CD4-positive, alpha-beta memory T cell (primary cell): Measurements from ENCODE around the gene ATG4D. TPM values are rescaled to one million over a fixed set of nuclear protein-coding genes. Genes with fewer than 3 reads are reported as not detected.

Source experiments
- CTCF ChIA-PET: fragments of 350-600 bp; sonication (Branson Sonifier 250); formaldehyde crosslinking; loops from one replicate; lab custom pipeline; 2021; ENCODE audit warnings: inconsistent platforms; ENCODE audit not compliant: partially characterized antibody; lab: Charles Lee
- POLR2A ChIA-PET: fragments of 350-600 bp; sonication (Branson Sonifier 250); formaldehyde crosslinking; loops from one replicate; lab custom pipeline; 2021; ENCODE audit not compliant: partially characterized antibody; lab: Charles Lee
- DNase-seq, 5 donors: peaks; one replicate each; pipeline versions ENCODE4 v3.0.0 to v3.0.0-alpha.2; 2020 to 2022; ENCODE audit warnings: mixed read lengths in 1 of 5
- H3K27ac ChIP-seq: one replicate; pipeline ENCODE4 v1.7.0; 2013; ENCODE audit warnings: low read depth, low read length
- H3K27me3 ChIP-seq: 2 replicates; pipeline ENCODE4 v1.7.0; 2013; ENCODE audit warnings: mild to moderate bottlenecking, low read length, moderate library complexity; ENCODE audit not compliant: insufficient read depth
- H3K36me3 ChIP-seq: 2 replicates; pipeline ENCODE4 v1.7.0; 2013; ENCODE audit warnings: mild to moderate bottlenecking, low read length, moderate library complexity; ENCODE audit not compliant: insufficient read depth
- H3K4me1 ChIP-seq: 2 replicates; pipeline ENCODE4 v1.7.0; 2013; ENCODE audit warnings: mild to moderate bottlenecking, low read length, moderate library complexity; ENCODE audit not compliant: insufficient read depth
- H3K4me3 ChIP-seq, 2 donors: one replicate each; pipeline ENCODE4 v1.7.0; 2013; ENCODE audit warnings: low read length in 2 of 2, mild to moderate bottlenecking in 1 of 2
- H3K9me3 ChIP-seq, 2 donors: one replicate each; pipeline ENCODE4 v1.7.0; 2013; ENCODE audit warnings: low read length in 2 of 2, control low read depth in 1 of 2; ENCODE audit not compliant: control insufficient read depth in 1 of 2
- H3K27ac Mint-ChIP-seq, 7 donors: one replicate each; pipeline ENCODE4 v1.8.0; 2020 to 2021; ENCODE audit warnings: mixed read lengths in 7 of 7, mild to moderate bottlenecking in 6 of 7, inconsistent platforms in 3 of 7, moderate library complexity in 3 of 7
- H3K27me3 Mint-ChIP-seq, 2 donors: one replicate each; pipeline ENCODE4 v1.8.0; 2020 to 2021; ENCODE audit warnings: mixed read lengths in 2 of 2
- H3K36me3 Mint-ChIP-seq, 2 donors: one replicate each; pipeline ENCODE4 v1.8.0; 2020 to 2021; ENCODE audit warnings: mixed read lengths in 2 of 2, inconsistent platforms in 1 of 2, mild to moderate bottlenecking in 1 of 2
- H3K4me1 Mint-ChIP-seq, 4 donors: one replicate each; pipeline ENCODE4 v1.8.0; 2020 to 2021; ENCODE audit warnings: mixed read lengths in 4 of 4, mild to moderate bottlenecking in 1 of 4
- H3K4me3 Mint-ChIP-seq, 8 donors: one replicate each; pipeline ENCODE4 v1.8.0; 2020 to 2021; ENCODE audit warnings: mixed read lengths in 8 of 8, mild to moderate bottlenecking in 7 of 8, moderate library complexity in 6 of 8, inconsistent platforms in 3 of 8
- H3K9me3 Mint-ChIP-seq, 8 donors: one replicate each; pipeline ENCODE4 v1.8.0; 2020 to 2021; ENCODE audit warnings: mixed read lengths in 8 of 8, mild to moderate bottlenecking in 5 of 8, inconsistent platforms in 3 of 8, moderate library complexity in 1 of 8
- intact Hi-C: fragments of 100-400 bp; cut with micrococcal nuclease; formaldehyde crosslinking; loops from one replicate; pipeline ENCODE4 v1.15.1; 2023
- microRNA-seq: library from miRNA; unstranded; fragments of <30 nt; microRNA quantifications from one replicate; pipeline ENCODE4 v1.2.0, GENCODE V29; 2021; ENCODE audit warnings: borderline replicate concordance, borderline number of aligned reads, borderline microRNAs expressed, mixed read lengths
- polyA plus RNA-seq, 2 donors: library from polyadenylated mRNA; unstranded; fragments of 300-500 nt; fragmentation: Illumina TruSeq; gene quantifications; one replicate each; pipeline ENCODE4 v1.2.3, GENCODE V29; 2021
- total RNA-seq, 2 experiments: library from RNA; stranded (reverse); gene quantifications; one replicate each; pipeline ENCODE4 v1.2.3, GENCODE V29; 2021

Gene ATG4D
- total and polyA plus RNA-seq, 4 experiments from 2014 or later: 9.3 to 58.6 (median 36.8) TPM

GRCh38 chr19:10593820-10594637 is 50.3 kb downstream of the ATG4D start:
- Histone ChIP-seq H3K9me3 (no peaks in the 10 kb centered on the region), H3K36me3 (no peaks in the 10 kb centered on the region), H3K27me3 (no peaks in the 10 kb centered on the region), H3K4me3 (no peak overlapping the region), H3K27ac (no peak overlapping the region), H3K4me1 (peaks cover 20% of the 10 kb centered on the region)
- POLR2A ChIA-PET: interaction anchor here (1.5 kb wide), 1 partner anchor 11 kb away, joined by 5 read pairs; no protein-coding TSS in a partner anchor
- intact Hi-C loops: no loop called here
- no peaks in the 10 kb centered on the region for H3K9me3 Mint-ChIP-seq
- H3K27me3 Mint-ChIP-seq: no peaks in the 10 kb centered on the region
- H3K4me1 Mint-ChIP-seq: peaks cover 9 to 26% (median 16%) of the 10 kb centered on the region in 4 donors
- peak overlapping the region in 3 of 7 donors; percentile 1 to 74 (median 61) for H3K27ac Mint-ChIP-seq
- H3K36me3 Mint-ChIP-seq: no peaks in the 10 kb centered on the region
- CTCF ChIA-PET: interaction anchor here (1.1 to 2.1 kb wide), 2 partner anchors 13 to 51 kb away, joined by 5 to 13 read pairs; no protein-coding TSS in a partner anchor
- no peak overlapping the region for H3K4me3 Mint-ChIP-seq
- no peak for DNase-seq

- POLR2A ChIA-PET: interaction anchor here (0.6 kb wide), 1 partner anchor 42 kb away, joined by 3 read pairs; no protein-coding TSS in a partner anchor
- H3K4me3 Mint-ChIP-seq: peak overlapping the region in 3 of 8 donors; percentile 20 to 57 (median 52)
- intact Hi-C loops: loop anchor here (5.0 kb wide), 1 partner anchor 33 kb away; the partner anchor contains the start of genes CDKN2D and KRI1
Measured at GRCh38 chr19:10600149-10600548, 56.4 kb downstream of the ATG4D start.

GRCh38 chr19:10601999-10602329 is 58.3 kb downstream of the ATG4D start:
- H3K27me3 ChIP-seq: no peaks in the 10 kb centered on the region
- H3K36me3 Mint-ChIP-seq: peaks cover 0 to 10% of the 10 kb centered on the region in 2 donors
- no peaks in the 10 kb centered on the region for H3K9me3 ChIP-seq
- H3K27ac ChIP-seq: no peak overlapping the region
- peaks cover 31% of the 10 kb centered on the region for H3K4me1 ChIP-seq
- H3K36me3 ChIP-seq: no peaks in the 10 kb centered on the region
- DNase-seq: no peak
- no peaks in the 10 kb centered on the region for H3K27me3 Mint-ChIP-seq
- CTCF ChIA-PET: interaction anchor here (1.0 to 7.5 kb wide), 7 partner anchors 8 to 98 kb away, joined by 3 to 53 read pairs (median 4); no protein-coding TSS in a partner anchor
- peak overlapping the region; percentile 73 to 94 (median 82) for H3K27ac Mint-ChIP-seq
- H3K4me3 Mint-ChIP-seq: peak overlapping the region; percentile 70 to 81 (median 78)
- intact Hi-C loops: loop anchor here (5.0 kb wide), 1 partner anchor 35 kb away; the partner anchor contains the start of genes CDKN2D and KRI1
- H3K4me3 ChIP-seq: no peak overlapping the region
- peaks cover 16 to 35% (median 19%) of the 10 kb centered on the region in 4 donors for H3K4me1 Mint-ChIP-seq
- POLR2A ChIA-PET: interaction anchor here (0.6 to 4.6 kb wide), 17 partner anchors 10 to 268 kb away, joined by 3 to 65 read pairs (median 17); partner anchors contain the start of genes KRI1, QTRT1, SLC44A2 and TYK2
- H3K9me3 Mint-ChIP-seq: no peaks in the 10 kb centered on the region

More at GRCh38 chr19:10600149-10600548, 56.4 kb downstream of the ATG4D start:
- Mint-ChIP-seq H3K9me3 (no peaks in the 10 kb centered on the region), H3K27me3 (no peaks in the 10 kb centered on the region), H3K27ac (peak overlapping the region in 3 of 7 donors; percentile 57 to 80 (median 59)), H3K36me3 (peaks cover 0 to 10% of the 10 kb centered on the region in 2 donors), H3K4me1 (peaks cover 24 to 53% (median 34%) of the 10 kb centered on the region in 4 donors)
- Histone ChIP-seq H3K4me1 (peaks cover 42% of the 10 kb centered on the region), H3K27me3 (no peaks in the 10 kb centered on the region), H3K9me3 (no peaks in the 10 kb centered on the region), H3K4me3 (no peak overlapping the region), H3K27ac (no peak overlapping the region), H3K36me3 (no peaks in the 10 kb centered on the region)
- DNase-seq: no peak
- CTCF ChIA-PET: interaction anchor here (2.9 to 7.5 kb wide), 2 partner anchors 19 to 45 kb away, joined by 20 to 53 read pairs; no protein-coding TSS in a partner anchor

- CTCF ChIA-PET: interaction anchor here (0.7 to 7.5 kb wide), 9 partner anchors 8 to 97 kb away, joined by 3 to 53 read pairs (median 3); no protein-coding TSS in a partner anchor
- POLR2A ChIA-PET: interaction anchor here (0.8 to 4.6 kb wide), 26 partner anchors 10 to 269 kb away, joined by 3 to 65 read pairs (median 6); partner anchors contain the start of genes CDKN2D, KRI1, QTRT1 and SLC44A2
Measured at GRCh38 chr19:10602330-10603083, 58.8 kb downstream of the ATG4D start.

More at GRCh38 chr19:10602330-10603083, 58.8 kb downstream of the ATG4D start:
- Mint-ChIP-seq H3K4me1 (peaks cover 17 to 34% (median 21%) of the 10 kb centered on the region in 4 donors), H3K9me3 (peaks cover 0 to 2% (median 0%) of the 10 kb centered on the region in 8 donors), H3K4me3 (peak overlapping the region; percentile 98 to 99 (median 99)), H3K27ac (peak overlapping the region; percentile 99 to 100 (median 100)), H3K36me3 (peaks cover 0 to 12% of the 10 kb centered on the region in 2 donors), H3K27me3 (no peaks in the 10 kb centered on the region)
- Histone ChIP-seq H3K4me1 (peaks cover 29% of the 10 kb centered on the region), H3K27ac (peak overlapping the region; percentile 96), H3K36me3 (no peaks in the 10 kb centered on the region), H3K9me3 (no peaks in the 10 kb centered on the region), H3K27me3 (no peaks in the 10 kb centered on the region), H3K4me3 (peak overlapping the region; percentile 85 to 94)
- intact Hi-C loops: loop anchor here (1.0 to 5.0 kb wide), 3 partner anchors 21 to 52 kb away; partner anchors contain the start of genes CDKN2D, ILF3 and KRI1
- DNase-seq: peak; percentile 82 to 84 (median 84)

Small RNAs within 50 kb of the gene (microRNA-seq; reads per million reads assigned to microRNA genes)
- not detected for gene MIR1238

Other genes starting within 250 kb of the ATG4D start
- 1 to 10 TPM; 7.1 to 7.7 TPM for gene ZGLP1, start 234.1 kb upstream of the ATG4D start, total RNA-seq
- gene ZGLP1, start 234.1 kb upstream of the ATG4D start, polyA plus RNA-seq: under 1 TPM in 1 of 2 donors, not detected in 1; 0.32 TPM
- gene FDX2, start 227.9 kb upstream of the ATG4D start, total RNA-seq: 10 to 100 TPM; 10.7 to 11.3 TPM
- gene FDX2, start 227.9 kb upstream of the ATG4D start, polyA plus RNA-seq: 10 to 100 TPM; 10.6 to 13.6 TPM
- 10 to 100 TPM; 46.1 to 56.1 TPM for gene RAVER1, start 210.4 kb upstream of the ATG4D start, total RNA-seq
- gene RAVER1, start 210.4 kb upstream of the ATG4D start, polyA plus RNA-seq: 10 to 100 TPM in 1 of 2 donors, 1 to 10 TPM in 1; 6.8 to 28.4 TPM
- gene ICAM3, start 204.3 kb upstream of the ATG4D start, total RNA-seq: 100 to 1,000 TPM; 191 to 193 TPM
- gene ICAM3, start 204.3 kb upstream of the ATG4D start, polyA plus RNA-seq: 100 to 1,000 TPM; 240 to 287 TPM
- gene TYK2, start 163.3 kb upstream of the ATG4D start, total RNA-seq: 100 to 1,000 TPM; 297 to 314 TPM
- gene TYK2, start 163.3 kb upstream of the ATG4D start, polyA plus RNA-seq: 10 to 100 TPM; 33.3 to 77.2 TPM
- 100 to 1,000 TPM; 180 to 185 TPM for gene CDC37, start 140.4 kb upstream of the ATG4D start, total RNA-seq
- gene CDC37, start 140.4 kb upstream of the ATG4D start, polyA plus RNA-seq: 10 to 100 TPM; 51.8 to 87.1 TPM
- gene PDE4A, start 123.4 kb upstream of the ATG4D start, total RNA-seq: 1 to 10 TPM; 2.5 to 3.3 TPM
- 1 to 10 TPM in 1 of 2 donors, under 1 TPM in 1; 0.81 to 5.6 TPM for gene PDE4A, start 123.4 kb upstream of the ATG4D start, polyA plus RNA-seq
- gene KEAP1, start 40.5 kb upstream of the ATG4D start, total RNA-seq: 10 to 100 TPM; 49.2 to 60.1 TPM
- gene KEAP1, start 40.5 kb upstream of the ATG4D start, polyA plus RNA-seq: 10 to 100 TPM; 35.7 to 55.0 TPM
- 1 to 10 TPM; 1.6 to 1.9 TPM for gene S1PR5, start 26.5 kb upstream of the ATG4D start, total RNA-seq
- gene S1PR5, start 26.5 kb upstream of the ATG4D start, polyA plus RNA-seq: 1 to 10 TPM; 1.3 to 3.1 TPM
- 10 to 100 TPM; 72.7 to 73.0 TPM for gene KRI1, start 22.1 kb downstream of the ATG4D start, total RNA-seq
- gene KRI1, start 22.1 kb downstream of the ATG4D start, polyA plus RNA-seq: 10 to 100 TPM in 1 of 2 donors, 1 to 10 TPM in 1; 3.2 to 36.3 TPM
- 10 to 100 TPM; 25.6 to 29.2 TPM for gene CDKN2D, start 25.1 kb downstream of the ATG4D start, total RNA-seq
- gene CDKN2D, start 25.1 kb downstream of the ATG4D start, polyA plus RNA-seq: 100 to 1,000 TPM; 130 to 159 TPM
- gene AP1M2, start 43.4 kb downstream of the ATG4D start, total RNA-seq: not detected
- gene AP1M2, start 43.4 kb downstream of the ATG4D start, polyA plus RNA-seq: not detected
- 100 to 1,000 TPM; 203 to 204 TPM for gene SLC44A2, start 81.6 kb downstream of the ATG4D start, total RNA-seq
- 100 to 1,000 TPM; 195 to 284 TPM for gene SLC44A2, start 81.6 kb downstream of the ATG4D start, polyA plus RNA-seq
- 100 to 1,000 TPM; 291 to 302 TPM for gene ILF3, start 110.4 kb downstream of the ATG4D start, total RNA-seq
- gene ILF3, start 110.4 kb downstream of the ATG4D start, polyA plus RNA-seq: 100 to 1,000 TPM in 1 of 2 donors, 10 to 100 TPM in 1; 36.2 to 103 TPM
- gene QTRT1, start 157.5 kb downstream of the ATG4D start, total RNA-seq: 10 to 100 TPM; 36.2 to 39.9 TPM
- gene QTRT1, start 157.5 kb downstream of the ATG4D start, polyA plus RNA-seq: 10 to 100 TPM; 40.3 to 66.0 TPM
- 100 to 1,000 TPM; 245 to 272 TPM for gene DNM2, start 174.2 kb downstream of the ATG4D start, total RNA-seq
- gene DNM2, start 174.2 kb downstream of the ATG4D start, polyA plus RNA-seq: 100 to 1,000 TPM in 1 of 2 donors, 10 to 100 TPM in 1; 46.3 to 103 TPM